ENCODE data around the gene CD99. TPM values are rescaled to one million over a fixed set of nuclear protein-coding genes. Genes with fewer than 3 reads are reported as not detected.

Gene CD99
- total and polyA plus RNA-seq, 9 donors: 149 to 678 (median 283) TPM

GRCh38 chrX:2696698-2697215 is 5.7 kb downstream of the CD99 start:
- intact Hi-C loops (cut with DNase I): no loop called here
- peaks cover 22% of the 10 kb centered on the region for H3K4me1 ChIP-seq (ENCODE audit: insufficient read depth)
- H3K9me3 ChIP-seq: no peaks in the 10 kb centered on the region
- no peaks in the 10 kb centered on the region for H3K27me3 ChIP-seq
- no peaks in the 10 kb centered on the region for H3K36me3 ChIP-seq
- TF ChIP-seq CTCF (IDR thresholded peaks at IDR 0.05) (no peak), EP300 (IDR thresholded peaks at IDR 0.05) (no peak), POLR2A (IDR thresholded peaks at IDR 0.05) (no peak)
- no peak overlapping the region for H3K4me3 ChIP-seq
- DNase-seq: no peak
- 74 to 80% (median 76%) methylated on average over 8 of the region's 8 CpGs for WGBS, 3 donors
- no peak overlapping the region for H3K27ac ChIP-seq

- Histone ChIP-seq H3K27me3 (no peaks in the 10 kb centered on the region), H3K4me3 (no peak overlapping the region), H3K27ac (no peak overlapping the region), H3K4me1 (ENCODE audit: insufficient read depth) (peaks cover 24% of the 10 kb centered on the region), H3K36me3 (no peaks in the 10 kb centered on the region), H3K9me3 (no peaks in the 10 kb centered on the region)
- 40 to 64% (median 50%) methylated on average over 7 of the region's 7 CpGs for WGBS, 3 donors
- DNase-seq: no peak
- TF ChIP-seq CTCF (IDR thresholded peaks at IDR 0.05) (no peak), POLR2A (IDR thresholded peaks at IDR 0.05) (no peak), EP300 (IDR thresholded peaks at IDR 0.05) (no peak)
- intact Hi-C loops (cut with DNase I): no loop called here
These were observed 6.2 kb downstream of the CD99 start for GRCh38 chrX:2697306-2697705.

- TF ChIP-seq EP300 (IDR thresholded peaks at IDR 0.05) (no peak), CTCF (IDR thresholded peaks at IDR 0.05) (no peak)
- H3K27ac ChIP-seq: no peak overlapping the region
- WGBS, 3 donors: 86 to 88% (median 88%) methylated on average over 9 of the region's 9 CpGs
- no peak for DNase-seq
- H3K27me3 ChIP-seq: no peaks in the 10 kb centered on the region
- no peaks in the 10 kb centered on the region for H3K36me3 ChIP-seq
- H3K9me3 ChIP-seq: no peaks in the 10 kb centered on the region
- intact Hi-C loops (cut with DNase I): no loop called here
- H3K4me1 ChIP-seq (ENCODE audit: insufficient read depth): peaks cover 21% of the 10 kb centered on the region
- H3K4me3 ChIP-seq: no peak overlapping the region
These were observed 6.7 kb downstream of the CD99 start for GRCh38 chrX:2697741-2698299.

- no peaks in the 10 kb centered on the region for H3K36me3 ChIP-seq
- H3K27me3 ChIP-seq: no peaks in the 10 kb centered on the region
- intact Hi-C loops (cut with DNase I): no loop called here
- H3K4me3 ChIP-seq: no peak overlapping the region
- H3K4me1 ChIP-seq (ENCODE audit: insufficient read depth): peaks cover 22% of the 10 kb centered on the region
- H3K9me3 ChIP-seq: no peaks in the 10 kb centered on the region
- DNase-seq: no peak
- 86 to 93% (median 91%) methylated on average over 5 of the region's 5 CpGs for WGBS, 3 donors
- TF ChIP-seq EP300 (IDR thresholded peaks at IDR 0.05) (no peak), POLR2A (IDR thresholded peaks at IDR 0.05) (no peak), CTCF (IDR thresholded peaks at IDR 0.05) (no peak)
- H3K27ac ChIP-seq: no peak overlapping the region
These were observed 7.5 kb downstream of the CD99 start for GRCh38 chrX:2698604-2699003.
